Stimulated activated CD4-positive, alpha-beta T cell treated with anti-CD3 and anti-CD28 coated beads, Interleukin-2, amount 100 ng/mL, for 4 hours (primary cell): Measurements from ENCODE around the gene NCOA1.
A peak's percentile ranks its signal among the peaks of the same experiment; 100 is the strongest.
"Not testable (repeated sequence)": the region's sequence is repeated elsewhere in the genome, so short reads cannot be mapped to it uniquely, and the experiment has no call there.

Source experiments
- DNase-seq: peaks from one replicate; pipeline ENCODE4 v3.0.0-alpha.2; 2020; ENCODE audit warnings: low read depth

The NCOA1 gene

GRCh38 chr2:24490690-24491541 lies at the start of gene NCOA1:
NCOA1 (plus strand) TSS chr2:24491254; CDS start chr2:24658678, 167,424 bp downstream.
- DNase-seq = peak; percentile 89

- no peak for DNase-seq
These were observed 42.3 kb upstream of the NCOA1 start for GRCh38 chr2:24448797-24449196.

- DNase-seq = no peak
These were observed 41.7 kb upstream of the NCOA1 start for GRCh38 chr2:24449344-24449743.

GRCh38 chr2:24451805-24452501 lies 39.1 kb upstream of the NCOA1 start:
- no peak for DNase-seq

- no peak for DNase-seq
These were observed 38.6 kb upstream of the NCOA1 start for GRCh38 chr2:24452502-24452885.

GRCh38 chr2:24453379-24454073 lies 37.5 kb upstream of the NCOA1 start:
- DNase-seq = no peak

- no peak for DNase-seq
These were observed 36.8 kb upstream of the NCOA1 start for GRCh38 chr2:24454294-24454693.

- DNase-seq = no peak
These were observed 34.2 kb upstream of the NCOA1 start for GRCh38 chr2:24456599-24457556.

- no peak for DNase-seq
These were observed 33.2 kb upstream of the NCOA1 start for GRCh38 chr2:24457696-24458386.

- no peak for DNase-seq
These were observed 31.6 kb upstream of the NCOA1 start for GRCh38 chr2:24459224-24460161.

GRCh38 chr2:24461685-24462084 lies 29.4 kb upstream of the NCOA1 start:
- no peak for DNase-seq

- DNase-seq = no peak
These were observed 27.8 kb upstream of the NCOA1 start for GRCh38 chr2:24463271-24463670.

GRCh38 chr2:24466871-24467870 lies 23.9 kb upstream of the NCOA1 start:
- no peak for DNase-seq

- not testable (repeated sequence) for DNase-seq
These were observed 22.6 kb upstream of the NCOA1 start for GRCh38 chr2:24468453-24468852.

GRCh38 chr2:24469148-24469650 lies 21.9 kb upstream of the NCOA1 start:
- DNase-seq = no peak

- no peak for DNase-seq
These were observed 19.4 kb upstream of the NCOA1 start for GRCh38 chr2:24471662-24472061.

GRCh38 chr2:24472416-24472815 lies 18.6 kb upstream of the NCOA1 start:
- no peak for DNase-seq

GRCh38 chr2:24473626-24474025 lies 17.4 kb upstream of the NCOA1 start:
- DNase-seq = no peak
